HPDE6-E6E7 (cell line): ENCODE results near the gene RECK.
"Not testable (repeated sequence)": the region's sequence is repeated elsewhere in the genome, so short reads cannot be mapped to it uniquely, and the experiment has no call there.

ENCODE experiments used
- DNase-seq: peaks from one replicate; pipeline ENCODE4 v3.0.0; 2011; ENCODE audit warnings: missing footprints; ENCODE audit errors: extremely low spot score

Gene RECK

GRCh38 chr9:36036780-36037548 lies at the start of gene RECK:
TSS of gene RECK (plus strand) at chr9:36036913. CDS start at chr9:36036999, 86 bp downstream.
- DNase-seq, result peak; percentile 76

GRCh38 chr9:35990155-35990554 lies 46.6 kb upstream of the RECK start:
- no peak for DNase-seq

- not testable (repeated sequence) for DNase-seq
Observed at GRCh38 chr9:35993136-35993535, 43.6 kb upstream of the RECK start.

GRCh38 chr9:35993976-35994720 lies 42.6 kb upstream of the RECK start:
- no peak for DNase-seq

- DNase-seq, result no peak
Observed at GRCh38 chr9:35994959-35995358, 41.8 kb upstream of the RECK start.

- no peak for DNase-seq
Observed at GRCh38 chr9:35996358-35996970, 40.2 kb upstream of the RECK start.

- not testable (repeated sequence) for DNase-seq
Observed at GRCh38 chr9:35997016-35997415, 39.7 kb upstream of the RECK start.

- no peak for DNase-seq
Observed at GRCh38 chr9:35998333-35998732, 38.4 kb upstream of the RECK start.

GRCh38 chr9:36005891-36006290 lies 30.8 kb upstream of the RECK start:
- DNase-seq, result no peak

GRCh38 chr9:36006549-36007315 lies 30.0 kb upstream of the RECK start:
- DNase-seq, result no peak

GRCh38 chr9:36007316-36007708 lies 29.4 kb upstream of the RECK start:
- DNase-seq, result no peak

- DNase-seq, result no peak
Observed at GRCh38 chr9:36007852-36008251, 28.9 kb upstream of the RECK start.

GRCh38 chr9:36008774-36009300 lies 27.9 kb upstream of the RECK start:
- DNase-seq, result peak; percentile 80

GRCh38 chr9:36011379-36011778 lies 25.3 kb upstream of the RECK start:
- no peak for DNase-seq

- DNase-seq, result no peak
Observed at GRCh38 chr9:36017278-36017677, 19.4 kb upstream of the RECK start.

GRCh38 chr9:36018129-36018528 lies 18.6 kb upstream of the RECK start:
- no peak for DNase-seq

GRCh38 chr9:36018891-36019720 lies 17.6 kb upstream of the RECK start:
- DNase-seq, result no peak

- no peak for DNase-seq
Observed at GRCh38 chr9:36021968-36022367, 14.7 kb upstream of the RECK start.

- peak; percentile 54 for DNase-seq
Observed at GRCh38 chr9:36023260-36024048, 13.3 kb upstream of the RECK start.

GRCh38 chr9:36025746-36026145 lies 11.0 kb upstream of the RECK start:
- DNase-seq, result no peak
